Stimulated activated CD4-positive, alpha-beta T cell treated with anti-CD3 and anti-CD28 coated beads, TNF-alpha, amount 100 ng/mL, for 48 hours (primary cell): Measurements from ENCODE around the gene KLHL29.

ENCODE experiments used
- DNase-seq, 3 donors: peaks; one replicate each; pipeline ENCODE4 v3.0.0-alpha.2; 2020; ENCODE audit warnings: low read depth in 3 of 3

KLHL29 gene

GRCh38 chr2:23493846-23494245 lies 108.9 kb downstream of the KLHL29 start:
- no peak for DNase-seq

GRCh38 chr2:23494286-23494685 lies 109.3 kb downstream of the KLHL29 start:
- DNase-seq = no peak

- no peak for DNase-seq
Measured at GRCh38 chr2:23495661-23496114, 110.7 kb downstream of the KLHL29 start.

- DNase-seq = no peak
Measured at GRCh38 chr2:23496456-23496855, 111.5 kb downstream of the KLHL29 start.

- DNase-seq = peak in 2 of 3 donors; percentile 19 to 39
Measured at GRCh38 chr2:23497063-23497462, 112.1 kb downstream of the KLHL29 start.

GRCh38 chr2:23497536-23497935 lies 112.6 kb downstream of the KLHL29 start:
- no peak for DNase-seq

GRCh38 chr2:23498943-23499342 lies 114.0 kb downstream of the KLHL29 start:
- no peak for DNase-seq

- DNase-seq = no peak
Measured at GRCh38 chr2:23499439-23499838, 114.5 kb downstream of the KLHL29 start.

- DNase-seq = no peak
Measured at GRCh38 chr2:23500836-23501235, 115.9 kb downstream of the KLHL29 start.

GRCh38 chr2:23502096-23502495 lies 117.1 kb downstream of the KLHL29 start:
- DNase-seq = no peak

GRCh38 chr2:23503097-23503496 lies 118.1 kb downstream of the KLHL29 start:
- DNase-seq = no peak

GRCh38 chr2:23503682-23504081 lies 118.7 kb downstream of the KLHL29 start:
- DNase-seq = no peak

- no peak for DNase-seq
Measured at GRCh38 chr2:23504591-23504990, 119.6 kb downstream of the KLHL29 start.

GRCh38 chr2:23505218-23505983 lies 120.4 kb downstream of the KLHL29 start:
- no peak for DNase-seq

GRCh38 chr2:23505984-23506380 lies 121.0 kb downstream of the KLHL29 start:
- DNase-seq = no peak

GRCh38 chr2:23506531-23507266 lies 121.7 kb downstream of the KLHL29 start:
- DNase-seq = no peak

GRCh38 chr2:23507267-23508065 lies 122.5 kb downstream of the KLHL29 start:
- DNase-seq = no peak

- DNase-seq = no peak
Measured at GRCh38 chr2:23508066-23508390, 123.0 kb downstream of the KLHL29 start.

- DNase-seq = no peak
Measured at GRCh38 chr2:23509103-23509502, 124.1 kb downstream of the KLHL29 start.

GRCh38 chr2:23509596-23510292 lies 124.8 kb downstream of the KLHL29 start:
- DNase-seq = no peak

- DNase-seq = no peak
Measured at GRCh38 chr2:23510471-23510870, 125.5 kb downstream of the KLHL29 start.

GRCh38 chr2:23512778-23513177 lies 127.8 kb downstream of the KLHL29 start:
- no peak for DNase-seq
